GM19193 (cell line): ENCODE results near the gene HSD17B1.
A peak's percentile ranks its signal among the peaks of the same experiment; 100 is the strongest.

Experiments used
- POLR2A ChIP-seq: IDR thresholded peaks from 4 replicates; pipeline ENCODE4 v1.6.1; 2011; ENCODE audit not compliant: insufficient read depth, insufficient read length; ENCODE audit errors: extremely low read depth

Gene HSD17B1

GRCh38 chr17:42536372-42537155, 16.2 kb upstream of the HSD17B1 start:
- TF ChIP-seq POLR2A: no peak

- no peak for TF ChIP-seq POLR2A
These were observed 15.4 kb upstream of the HSD17B1 start for GRCh38 chr17:42537156-42537805.

- no peak for TF ChIP-seq POLR2A
These were observed 14.8 kb upstream of the HSD17B1 start for GRCh38 chr17:42537826-42538451.

GRCh38 chr17:42538482-42538881, 14.2 kb upstream of the HSD17B1 start:
- no peak for TF ChIP-seq POLR2A

- no peak for TF ChIP-seq POLR2A
These were observed 11.5 kb upstream of the HSD17B1 start for GRCh38 chr17:42541041-42541833.

- no peak for TF ChIP-seq POLR2A
These were observed 9.3 kb upstream of the HSD17B1 start for GRCh38 chr17:42543190-42544079.

- TF ChIP-seq POLR2A: no peak
These were observed 7.8 kb upstream of the HSD17B1 start for GRCh38 chr17:42544874-42545283.

- no peak for TF ChIP-seq POLR2A
These were observed 5.7 kb upstream of the HSD17B1 start for GRCh38 chr17:42547001-42547461.

GRCh38 chr17:42547698-42548069, 5.0 kb upstream of the HSD17B1 start:
- TF ChIP-seq POLR2A: no peak

- peak; percentile 41 for TF ChIP-seq POLR2A
These were observed 4.5 kb upstream of the HSD17B1 start for GRCh38 chr17:42548070-42548837.

- TF ChIP-seq POLR2A: no peak
These were observed 3.5 kb upstream of the HSD17B1 start for GRCh38 chr17:42548993-42549755.

GRCh38 chr17:42553161-42553818, 567 bp downstream of the HSD17B1 start:
- TF ChIP-seq POLR2A: no peak
